GM18909 (cell line): ENCODE data around the gene NIPAL4.
"Not testable (repeated sequence)": the region's sequence is repeated elsewhere in the genome, so short reads cannot be mapped to it uniquely, and the experiment has no call there.

Source experiments
- ATAC-seq: cut with Tn5 transposase; IDR thresholded peaks from one replicate; pipeline ENCODE4 v1.9.1; 2021; ENCODE audit warnings: mild to moderate bottlenecking; ENCODE audit not compliant: unreplicated experiment, poor library complexity

NIPAL4 gene

DNA sequence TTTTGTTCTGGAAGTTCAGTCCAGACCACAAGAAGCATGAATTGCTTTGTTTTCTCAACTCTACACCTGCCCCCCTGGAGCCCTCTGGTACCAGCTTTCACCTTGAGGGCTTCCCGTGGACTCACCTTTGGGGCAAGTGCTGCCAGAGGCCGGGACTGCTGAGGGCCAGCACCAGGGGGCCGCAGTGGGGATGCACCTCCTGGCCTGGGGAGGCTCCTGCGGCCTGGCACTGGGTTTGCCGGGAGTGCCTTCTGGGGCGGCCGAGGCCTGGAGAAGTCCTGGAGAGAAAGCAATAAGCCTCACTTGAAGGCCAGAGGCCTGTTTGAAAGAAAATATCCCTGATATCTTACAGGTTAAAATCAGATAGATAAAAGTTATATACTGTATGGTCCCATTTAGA lies 21.7 kb downstream of the NIPAL4 start:
- no peak for ATAC-seq

DNA sequence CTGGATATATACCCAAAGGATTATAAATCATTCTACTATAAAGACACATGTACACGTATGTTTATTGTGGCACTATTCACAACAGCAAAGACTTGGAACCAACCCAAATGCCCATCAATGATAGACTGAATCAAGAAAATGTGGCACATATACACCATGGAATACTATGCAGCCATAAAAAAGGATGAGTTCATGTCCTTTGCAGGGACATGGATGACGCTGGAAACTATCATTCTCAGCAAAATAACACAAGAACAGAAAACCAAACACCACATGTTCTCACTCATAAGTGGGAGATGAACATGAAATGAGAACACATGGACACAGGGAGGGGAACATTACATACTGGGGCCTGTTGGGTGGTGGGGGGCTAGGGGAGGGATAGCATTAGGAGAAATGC lies 22.7 kb downstream of the NIPAL4 start:
- not testable (repeated sequence) for ATAC-seq

DNA sequence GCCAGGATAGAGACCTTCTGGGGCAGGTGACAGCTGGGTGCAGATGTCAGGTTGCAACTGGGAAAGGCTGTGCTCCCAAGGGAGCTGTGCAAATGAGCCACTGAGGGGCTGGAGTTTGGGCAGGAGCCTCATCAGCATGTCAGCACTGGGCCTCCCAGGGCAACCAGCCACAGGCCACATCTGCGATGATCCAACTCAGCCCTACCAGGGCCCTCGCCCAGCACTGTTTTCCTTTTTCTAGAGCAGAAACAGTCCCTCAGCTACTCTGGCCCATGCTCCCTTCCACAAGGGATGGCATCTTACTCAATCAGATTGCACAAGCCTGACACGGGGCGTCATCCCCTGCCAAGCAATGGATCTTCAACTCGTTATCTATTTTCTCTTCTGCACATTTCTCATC lies 24.8 kb downstream of the NIPAL4 start:
- no peak for ATAC-seq

DNA sequence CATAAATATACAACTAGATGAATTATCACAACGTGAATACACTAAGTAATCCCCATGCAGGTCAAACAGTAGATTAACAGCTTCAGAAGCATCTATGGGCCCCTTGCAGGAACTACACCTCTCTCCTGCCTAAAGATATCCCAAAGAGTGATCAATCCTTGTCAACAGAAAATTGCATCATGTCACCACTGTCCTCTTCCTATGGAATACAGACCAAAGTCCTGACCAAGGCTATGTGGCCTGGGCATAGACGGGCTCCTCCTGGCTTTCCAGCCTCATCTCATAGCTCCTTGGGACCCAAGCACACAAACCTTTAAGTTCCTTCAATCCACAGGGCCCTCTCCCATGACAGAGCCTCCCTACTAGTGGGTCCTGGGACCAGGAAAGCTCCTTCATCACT lies 25.3 kb downstream of the NIPAL4 start:
- no peak for ATAC-seq

DNA sequence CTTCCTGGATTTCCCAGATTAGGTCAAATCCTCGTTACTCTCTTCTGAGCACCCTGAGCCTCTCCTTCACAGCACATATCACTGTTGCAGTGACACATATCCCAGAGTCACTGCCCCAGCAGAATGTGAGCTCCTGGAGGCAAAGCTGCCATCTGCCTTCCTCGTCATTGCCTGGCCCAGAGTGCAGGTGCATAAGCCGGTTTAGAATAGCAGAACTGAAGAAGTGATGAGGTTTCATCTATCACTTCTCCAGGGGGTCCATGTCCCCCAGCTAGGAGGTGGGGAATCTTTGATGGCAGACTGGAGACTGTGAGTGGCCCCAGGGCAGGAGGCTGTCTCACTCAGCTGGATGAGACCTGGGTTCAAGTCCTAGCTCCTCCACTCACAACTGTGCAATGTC lies 25.8 kb downstream of the NIPAL4 start:
- ATAC-seq = peak; percentile 41

- ATAC-seq = peak; percentile 66
These were observed 26.2 kb downstream of the NIPAL4 start for GRCh38 chr5:157486221-157486681.

GRCh38 chr5:157486861-157487260 lies 26.8 kb downstream of the NIPAL4 start:
- ATAC-seq = peak; percentile 66

DNA sequence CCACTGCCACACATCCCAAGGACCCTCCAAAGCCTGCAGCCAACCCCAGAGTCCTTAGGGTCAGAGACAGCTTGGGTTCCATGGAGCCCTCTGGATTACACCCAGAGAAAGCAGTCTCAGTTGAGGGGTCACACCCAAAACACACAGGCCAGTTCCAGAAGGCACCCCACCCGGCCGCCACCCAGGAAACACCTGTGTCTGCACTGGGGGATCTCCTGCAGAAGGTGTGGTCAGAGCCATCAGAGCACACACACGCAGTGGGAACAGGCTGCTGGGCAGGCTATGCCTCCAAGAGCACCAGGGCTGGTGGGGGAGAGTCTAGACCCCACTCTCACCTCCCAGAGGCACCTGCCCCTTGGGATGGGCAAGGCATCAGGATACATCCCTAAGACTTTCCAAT lies 27.3 kb downstream of the NIPAL4 start:
- ATAC-seq = peak; percentile 45

DNA sequence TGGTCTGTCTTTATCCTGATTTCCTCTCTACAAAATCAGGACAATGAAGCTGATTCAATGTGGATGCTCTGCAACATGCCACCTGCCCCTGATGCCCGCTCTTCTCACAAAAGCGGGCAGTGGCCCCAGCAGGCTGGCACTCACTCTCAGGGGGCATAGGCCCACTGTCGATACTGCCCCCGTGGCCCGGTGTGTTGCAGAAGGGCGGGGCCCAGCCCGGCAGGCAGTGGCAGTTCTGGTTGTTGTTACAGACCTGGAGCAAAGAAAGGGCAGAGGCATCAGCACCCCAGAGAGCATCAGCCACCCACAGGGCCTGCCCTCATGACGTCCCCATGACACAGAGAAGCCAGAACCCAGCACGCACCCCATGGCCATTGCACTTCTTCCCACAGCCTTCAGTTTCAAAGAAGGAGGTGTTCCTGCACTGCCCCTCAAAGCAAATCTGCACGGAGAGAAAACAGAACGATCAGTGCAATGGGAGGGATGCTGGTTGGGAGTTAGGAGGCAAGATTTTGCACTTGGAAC lies 31.5 kb downstream of the NIPAL4 start:
- no peak for ATAC-seq

DNA sequence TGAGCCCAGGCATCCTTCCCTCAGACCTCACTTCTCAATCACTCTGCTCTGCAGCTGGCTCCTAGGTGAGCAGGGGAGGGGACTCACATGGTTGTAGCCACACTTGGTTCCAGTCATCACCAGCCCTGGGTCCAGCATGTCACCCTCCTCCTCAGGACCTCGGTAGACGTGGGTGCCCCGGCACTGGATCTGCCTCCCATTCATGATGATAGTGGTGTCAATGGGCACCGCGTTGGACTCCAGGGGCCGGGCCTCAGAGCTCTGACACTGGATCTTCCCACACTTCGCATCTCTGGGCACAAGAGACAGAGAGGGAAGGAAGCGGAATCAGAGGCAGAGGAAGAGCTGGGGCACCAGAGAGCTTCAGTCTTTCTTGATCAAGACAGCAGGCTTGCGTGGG lies 32.9 kb downstream of the NIPAL4 start:
- no peak for ATAC-seq

- no peak for ATAC-seq
These were observed 34.3 kb downstream of the NIPAL4 start for GRCh38 chr5:157494178-157494832.

DNA sequence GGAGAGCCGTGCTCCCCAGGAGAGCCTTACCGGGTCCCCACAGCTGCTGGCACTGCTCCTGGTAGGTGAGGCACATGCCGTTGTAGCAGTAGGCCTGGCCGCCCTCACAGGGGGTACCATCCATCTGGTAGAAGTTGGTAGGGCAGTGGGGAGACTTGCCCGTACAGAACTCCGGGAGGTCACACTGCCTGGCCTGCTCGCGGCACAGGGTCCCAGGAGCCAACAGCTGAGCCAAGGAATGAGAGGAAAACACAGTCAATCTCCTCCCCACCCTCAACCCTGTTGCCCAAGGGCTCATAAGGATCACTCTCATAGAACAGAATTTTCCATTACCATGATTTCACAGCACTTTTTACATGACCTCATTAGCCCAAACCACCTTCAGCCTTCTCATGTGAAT lies 36.9 kb downstream of the NIPAL4 start:
- ATAC-seq = no peak

GRCh38 chr5:157497875-157498611 lies 38.0 kb downstream of the NIPAL4 start:
- ATAC-seq = no peak

DNA sequence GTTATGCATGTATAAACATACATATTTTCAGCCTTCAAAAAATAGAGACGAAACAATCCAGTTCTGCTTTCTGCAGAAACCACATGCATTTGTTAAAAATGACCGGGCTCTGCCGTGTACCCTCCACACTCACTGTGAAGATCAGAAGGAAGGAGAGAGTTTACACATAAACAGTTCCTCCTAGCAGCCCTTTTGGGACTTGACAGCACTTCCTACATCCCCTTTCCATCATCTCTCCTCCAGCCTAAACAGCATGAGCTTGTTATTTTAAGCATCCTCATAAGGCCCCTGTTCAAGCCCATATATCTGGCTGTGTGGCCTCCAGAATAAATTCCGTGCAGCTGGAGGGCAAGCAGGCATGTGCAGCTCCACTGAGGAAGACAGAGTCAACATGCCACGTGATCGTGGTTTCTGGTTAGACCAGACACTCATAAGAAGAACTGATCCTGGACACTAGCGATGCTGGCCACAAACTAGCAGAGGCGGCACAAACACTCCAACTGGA lies 42.2 kb downstream of the NIPAL4 start:
- ATAC-seq = peak; percentile 80

- ATAC-seq = no peak
These were observed 44.0 kb downstream of the NIPAL4 start for GRCh38 chr5:157504053-157504452.

DNA sequence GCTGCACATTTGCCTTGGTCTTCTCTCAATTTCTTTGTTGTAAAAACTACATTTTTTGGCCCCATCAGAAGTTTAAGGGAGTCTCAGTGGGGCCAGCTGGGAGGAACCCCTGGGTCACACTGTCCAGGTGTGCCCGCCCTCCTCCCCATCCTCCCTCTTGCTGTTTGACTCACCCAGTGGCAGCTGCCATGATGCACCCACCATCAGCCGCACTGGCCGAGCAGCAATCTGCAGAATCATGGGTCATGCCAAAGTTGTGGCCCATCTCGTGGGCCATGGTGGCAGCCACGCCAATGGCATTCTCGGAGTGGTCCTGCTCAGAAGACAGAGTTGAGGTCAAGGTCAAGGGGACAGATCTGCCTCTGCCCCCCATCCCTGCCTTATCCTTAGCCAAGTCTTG lies 45.5 kb downstream of the NIPAL4 start:
- ATAC-seq = no peak

DNA sequence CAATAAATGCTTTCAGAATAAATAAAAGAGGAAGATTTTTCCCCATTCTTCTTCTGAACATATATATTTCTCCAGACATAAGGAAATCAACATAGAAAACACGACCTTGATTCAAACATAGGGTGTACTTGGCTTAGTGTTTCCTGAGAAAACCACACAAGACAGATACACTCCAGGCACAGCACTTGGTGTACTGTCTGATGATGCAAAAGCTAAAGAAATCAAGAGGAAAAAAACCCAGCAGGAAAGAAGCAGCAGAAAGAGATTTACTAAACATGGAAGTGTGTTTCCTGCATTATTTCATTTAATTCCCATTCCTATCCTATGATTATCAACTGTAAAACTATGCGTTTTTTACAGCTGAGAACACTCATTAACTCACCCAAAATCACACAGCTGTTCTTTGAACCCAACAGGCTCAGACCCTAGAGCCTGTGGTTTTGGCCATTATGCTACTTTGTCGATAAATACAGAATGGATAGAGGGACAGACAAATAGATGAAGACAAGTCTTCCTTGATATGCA lies 46.1 kb downstream of the NIPAL4 start:
- ATAC-seq = no peak

GRCh38 chr5:157506981-157507780 lies 47.2 kb downstream of the NIPAL4 start:
- ATAC-seq = no peak

- no peak for ATAC-seq
These were observed 49.1 kb downstream of the NIPAL4 start for GRCh38 chr5:157509093-157509492.

- ATAC-seq = no peak
These were observed 49.6 kb downstream of the NIPAL4 start for GRCh38 chr5:157509587-157509986.
